Body of pancreas (tissue), 4 donors: ENCODE results near the gene NBAS.

Source experiments
- POLR2A ChIP-seq, 3 donors: fragments of 450-650 bp; IDR thresholded peaks; one replicate each; pipeline ENCODE4 v1.6.1; 2016; ENCODE audit warnings: antibody characterized with exemption in 3 of 3, mild to moderate bottlenecking in 2 of 3
- TF ChIP-seq, protein P1 (sequence below), 7 experiments: fragments of 450-650 bp in 4 of 7; fragments of 200-600 bp in 3 of 7; sonication (generic) in 3 of 7; IDR thresholded peaks; one replicate each; pipeline ENCODE4 v1.5.1; 2016 to 2019; ENCODE audit warnings: antibody characterized with exemption in 7 of 7

DNA sequence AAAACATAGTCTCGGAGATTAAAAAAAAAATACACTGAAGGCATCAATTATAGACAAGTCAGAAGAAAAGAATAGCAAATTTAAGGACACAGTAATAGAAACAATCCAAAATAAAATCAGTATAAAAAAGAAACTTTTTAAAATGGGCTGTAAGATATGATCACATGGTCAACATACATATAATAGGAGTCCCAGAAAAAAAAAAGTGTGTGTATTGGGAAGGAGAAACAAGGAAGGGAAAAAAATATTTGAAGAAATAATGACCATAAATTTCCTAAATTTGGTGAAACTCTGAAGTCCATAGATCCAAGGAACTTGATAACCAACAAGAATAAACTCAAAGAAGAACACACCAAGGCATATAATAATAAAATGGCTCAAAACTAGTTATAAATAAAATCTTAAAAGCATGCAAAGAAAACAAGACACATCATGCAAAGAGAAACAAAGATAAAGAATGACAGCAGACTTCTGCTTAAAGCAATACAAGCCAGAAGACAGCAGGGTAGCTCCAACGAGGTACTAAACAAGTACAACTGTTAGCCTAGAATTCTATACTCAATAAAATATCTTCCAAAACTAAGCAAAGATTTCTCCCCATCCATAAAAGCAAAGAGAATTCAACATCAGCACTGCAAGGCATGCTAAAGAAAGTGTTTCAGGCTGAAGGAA lies 115.1 kb downstream of the NBAS start:
- TF ChIP-seq, protein P1, sequence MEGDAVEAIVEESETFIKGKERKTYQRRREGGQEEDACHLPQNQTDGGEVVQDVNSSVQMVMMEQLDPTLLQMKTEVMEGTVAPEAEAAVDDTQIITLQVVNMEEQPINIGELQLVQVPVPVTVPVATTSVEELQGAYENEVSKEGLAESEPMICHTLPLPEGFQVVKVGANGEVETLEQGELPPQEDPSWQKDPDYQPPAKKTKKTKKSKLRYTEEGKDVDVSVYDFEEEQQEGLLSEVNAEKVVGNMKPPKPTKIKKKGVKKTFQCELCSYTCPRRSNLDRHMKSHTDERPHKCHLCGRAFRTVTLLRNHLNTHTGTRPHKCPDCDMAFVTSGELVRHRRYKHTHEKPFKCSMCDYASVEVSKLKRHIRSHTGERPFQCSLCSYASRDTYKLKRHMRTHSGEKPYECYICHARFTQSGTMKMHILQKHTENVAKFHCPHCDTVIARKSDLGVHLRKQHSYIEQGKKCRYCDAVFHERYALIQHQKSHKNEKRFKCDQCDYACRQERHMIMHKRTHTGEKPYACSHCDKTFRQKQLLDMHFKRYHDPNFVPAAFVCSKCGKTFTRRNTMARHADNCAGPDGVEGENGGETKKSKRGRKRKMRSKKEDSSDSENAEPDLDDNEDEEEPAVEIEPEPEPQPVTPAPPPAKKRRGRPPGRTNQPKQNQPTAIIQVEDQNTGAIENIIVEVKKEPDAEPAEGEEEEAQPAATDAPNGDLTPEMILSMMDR (IDR thresholded peaks at IDR 0.05) = no peak
- no peak for TF ChIP-seq POLR2A (IDR thresholded peaks at IDR 0.05)
